ENCODE data around the gene ACTR3C.

- TF ChIP-seq CTCF (conservative IDR thresholded peaks at IDR 0.05 in 1 of 2, IDR thresholded peaks at IDR 0.05 in 1 of 2; ENCODE audit: low read depth in 1 of 2, low read length in 2 of 2) (no peak), EZH2 (IDR thresholded peaks at IDR 0.05; ENCODE audit: low read length, missing control alignments) (no peak)
These were observed 16.1 kb upstream of the ACTR3C start for GRCh38 chr7:150339409-150339809.

All from fibroblast of lung (primary cell).